Keratinocyte (primary cell): Measurements from ENCODE around the gene WEE2. TPM values are rescaled to one million over a fixed set of nuclear protein-coding genes. Genes with fewer than 3 reads are reported as not detected.

Source experiments
- DNase-seq: peaks from one replicate; pipeline ENCODE4 v3.0.0-alpha.2; 2011; ENCODE audit warnings: low read depth, missing footprints, low spot score
- FAIRE-seq: peaks from 2 replicates; lab custom pipeline; 2011; peaks lifted over from hg19 to GRCh38; lab: Jason Lieb, UNC
- H2AFZ ChIP-seq: 2 replicates; pipeline ENCODE4 v1.6.0; 2012; ENCODE audit warnings: low read length, control low read depth, inconsistent platforms; ENCODE audit not compliant: control insufficient read depth
- H3K27ac ChIP-seq: 2 replicates; pipeline ENCODE4 v1.5.1; 2011; ENCODE audit warnings: low read length; ENCODE audit not compliant: control insufficient read depth, insufficient read depth
- H3K27me3 ChIP-seq: 3 replicates; pipeline ENCODE4 v1.6.0; 2011; ENCODE audit warnings: low read length; ENCODE audit not compliant: control insufficient read depth, insufficient read depth; ENCODE audit errors: extremely low read depth
- H3K36me3 ChIP-seq, 2 experiments: 2 replicates in 1 of 2; 3 replicates in 1 of 2; pipeline ENCODE4 v1.5.1; 2011; ENCODE audit warnings: low read length in 2 of 2, mild to moderate bottlenecking in 1 of 2; ENCODE audit not compliant: control insufficient read depth in 2 of 2, insufficient read depth in 2 of 2; ENCODE audit errors: extremely low read depth in 1 of 2
- H3K4me1 ChIP-seq: 3 replicates; pipeline ENCODE4 v1.5.1; 2011; ENCODE audit warnings: low read length; ENCODE audit not compliant: control insufficient read depth, insufficient read depth; ENCODE audit errors: extremely low read depth
- H3K4me2 ChIP-seq: 3 replicates; pipeline ENCODE4 v1.6.0; 2011; ENCODE audit warnings: low read depth, low read length; ENCODE audit not compliant: control insufficient read depth, insufficient read depth; ENCODE audit errors: extremely low read depth
- H3K4me3 ChIP-seq, 3 experiments: fragments of 200-600 bp in 1 of 3; sonication (generic) in 1 of 3; 2 replicates in 2 of 3; 3 replicates in 1 of 3; pipeline ENCODE4 v1.5.1; 2011 to 2016; ENCODE audit warnings: low read length in 3 of 3, mild to moderate bottlenecking in 3 of 3, control low read depth in 2 of 3, inconsistent platforms in 1 of 3, low read depth in 1 of 3, mixed read lengths in 1 of 3, mixed run types in 1 of 3, moderate library complexity in 1 of 3; ENCODE audit not compliant: control insufficient read depth in 2 of 3, insufficient read depth in 2 of 3; ENCODE audit errors: extremely low read depth in 1 of 3
- H3K79me2 ChIP-seq: 2 replicates; pipeline ENCODE4 v1.6.0; 2012; ENCODE audit warnings: low read length; ENCODE audit not compliant: control insufficient read depth, insufficient read depth
- H3K9ac ChIP-seq: 3 replicates; pipeline ENCODE4 v1.6.0; 2011; ENCODE audit warnings: low read length; ENCODE audit not compliant: control insufficient read depth, insufficient read depth; ENCODE audit errors: extremely low read depth
- H3K9me1 ChIP-seq: 3 replicates; pipeline ENCODE4 v1.6.0; 2011; ENCODE audit warnings: low read length; ENCODE audit not compliant: control insufficient read depth, insufficient read depth; ENCODE audit errors: extremely low read depth
- H3K9me3 ChIP-seq: 2 replicates; pipeline ENCODE4 v1.5.1; 2012; ENCODE audit warnings: low read depth, low read length; ENCODE audit not compliant: control insufficient read depth
- H4K20me1 ChIP-seq: 3 replicates; pipeline ENCODE4 v1.6.0; 2011; ENCODE audit warnings: low read length; ENCODE audit not compliant: control insufficient read depth, insufficient read depth; ENCODE audit errors: extremely low read depth
- EZH2 ChIP-seq: IDR thresholded peaks from one replicate; pipeline ENCODE4 v1.6.1; 2012; ENCODE audit warnings: inconsistent platforms, mild to moderate bottlenecking, low read length, moderate library complexity
- dilution Hi-C: fragments of 300-500 bp; cut with MboI; formaldehyde crosslinking; loops from one replicate; pipeline ENCODE4 v1.7.0; 2020; ENCODE audit warnings: low sequenced_read_pairs; ENCODE audit not compliant: extremely low pct_ligation_motif_present
- polyA minus RNA-seq, 3 experiments: library from RNA; depleted of rRNA, polyadenylated mRNA; stranded (reverse); fragments of >200 nt; gene quantifications; 1 replicate in 1 of 3; 2 replicates in 1 of 3; 3 replicates in 1 of 3; pipeline ENCODE4 v1.2.3, GENCODE V29; 2011
- polyA plus RNA-seq, 5 experiments: library from polyadenylated mRNA; depleted of rRNA in 3 of 5; stranded (reverse) in 3 of 5; stranded (forward) in 1 of 5; unstranded in 1 of 5; fragments of >200 nt; gene quantifications; 1 replicate in 1 of 5; 2 replicates in 3 of 5; 3 replicates in 1 of 5; pipeline versions ENCODE4 v1.2.1 to v1.2.3, GENCODE V29; 2011 to 2012; ENCODE audit warnings: missing spikeins in 2 of 5, low read depth in 1 of 5, low replicate concordance in 1 of 5
- TF ChIP-seq, protein P1 (sequence below), 3 experiments: IDR thresholded peaks in 1 of 3; conservative IDR thresholded peaks in 1 of 3; optimal IDR thresholded peaks in 1 of 3; 2 replicates in 2 of 3; 3 replicates in 1 of 3; pipeline versions ENCODE3 to v1.5.1; 2011; ENCODE audit warnings: low read length in 3 of 3, mild to moderate bottlenecking in 3 of 3, moderate library complexity in 2 of 3, control low read depth in 1 of 3, inconsistent platforms in 1 of 3; ENCODE audit not compliant: insufficient read depth in 2 of 3; ENCODE audit errors: extremely low read depth in 1 of 3

The WEE2 gene
- polyA plus RNA-seq (not detected in 3 replicates), polyA minus RNA-seq (not detected in 3 replicates)
- 0.09 TPM for polyA plus RNA-seq (2011; ENCODE audit: low read depth)
- polyA plus RNA-seq (2011; cell fraction: cytosol; rRNA removed), result not detected in 2 replicates
- not detected in 2 replicates for polyA plus RNA-seq (2011; cell fraction: nucleus; rRNA removed)
- not detected in 2 replicates for polyA plus RNA-seq (2012; ENCODE audit: low replicate concordance)
- polyA minus RNA-seq (2011; cell fraction: cytosol; rRNA and poly(A)+ RNA removed), result not detected
- polyA minus RNA-seq (2011; cell fraction: nucleus; rRNA and poly(A)+ RNA removed), result not detected in 2 replicates

GRCh38 chr7:141708351-141708750 lies at the start of gene WEE2:
Gene WEE2 (plus strand): TSS chr7:141708353. CDS start chr7:141708759, 406 bp downstream.
- Histone ChIP-seq H3K9me3 (no peaks in the 10 kb centered on the region), H3K27me3 (no peaks in the 10 kb centered on the region), H3K4me2 (no peak within 1 kb of the TSS), H3K79me2 (no peaks in the 10 kb centered on the region), H3K9me1 (no peaks in the 10 kb centered on the region), H3K9ac (no peak within 1 kb of the TSS), H3K27ac (no peak within 1 kb of the TSS), H2AFZ (no peak within 1 kb of the TSS), H3K4me1 (peaks cover 6% of the 10 kb centered on the region), H3K36me3 (no peaks in the 10 kb centered on the region), H3K4me3 (no peak within 1 kb of the TSS), H4K20me1 (no peaks in the 10 kb centered on the region)
- DNase-seq (no peak), FAIRE-seq (no peak)
- TF ChIP-seq, protein P1, sequence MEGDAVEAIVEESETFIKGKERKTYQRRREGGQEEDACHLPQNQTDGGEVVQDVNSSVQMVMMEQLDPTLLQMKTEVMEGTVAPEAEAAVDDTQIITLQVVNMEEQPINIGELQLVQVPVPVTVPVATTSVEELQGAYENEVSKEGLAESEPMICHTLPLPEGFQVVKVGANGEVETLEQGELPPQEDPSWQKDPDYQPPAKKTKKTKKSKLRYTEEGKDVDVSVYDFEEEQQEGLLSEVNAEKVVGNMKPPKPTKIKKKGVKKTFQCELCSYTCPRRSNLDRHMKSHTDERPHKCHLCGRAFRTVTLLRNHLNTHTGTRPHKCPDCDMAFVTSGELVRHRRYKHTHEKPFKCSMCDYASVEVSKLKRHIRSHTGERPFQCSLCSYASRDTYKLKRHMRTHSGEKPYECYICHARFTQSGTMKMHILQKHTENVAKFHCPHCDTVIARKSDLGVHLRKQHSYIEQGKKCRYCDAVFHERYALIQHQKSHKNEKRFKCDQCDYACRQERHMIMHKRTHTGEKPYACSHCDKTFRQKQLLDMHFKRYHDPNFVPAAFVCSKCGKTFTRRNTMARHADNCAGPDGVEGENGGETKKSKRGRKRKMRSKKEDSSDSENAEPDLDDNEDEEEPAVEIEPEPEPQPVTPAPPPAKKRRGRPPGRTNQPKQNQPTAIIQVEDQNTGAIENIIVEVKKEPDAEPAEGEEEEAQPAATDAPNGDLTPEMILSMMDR (optimal IDR thresholded peaks at IDR 0.05 in 1 of 3, IDR thresholded peaks at IDR 0.05 in 1 of 3, conservative IDR thresholded peaks at IDR 0.05 in 1 of 3; ENCODE audit: extremely low read depth in 1 of 3, insufficient read depth in 2 of 3, low read length in 3 of 3), result no peak
- TF ChIP-seq EZH2, result no peak
- dilution Hi-C loops, result no loop called here

GRCh38 chr7:141659501-141659900 lies 48.7 kb upstream of the WEE2 start:
- Histone ChIP-seq H3K36me3 (peaks cover 2 to 13% of the 10 kb centered on the region in 2 experiments), H3K4me3 (no peak overlapping the region), H3K4me1 (peaks cover 4% of the 10 kb centered on the region), H3K27me3 (no peaks in the 10 kb centered on the region), H3K9ac (no peak overlapping the region), H3K27ac (no peak overlapping the region), H3K79me2 (no peaks in the 10 kb centered on the region), H3K9me3 (no peaks in the 10 kb centered on the region), H3K9me1 (no peaks in the 10 kb centered on the region), H4K20me1 (no peaks in the 10 kb centered on the region), H2AFZ (no peak overlapping the region), H3K4me2 (no peak overlapping the region)
- DNase-seq, result no peak
- TF ChIP-seq, protein P1 (optimal IDR thresholded peaks at IDR 0.05 in 1 of 3, IDR thresholded peaks at IDR 0.05 in 1 of 3, conservative IDR thresholded peaks at IDR 0.05 in 1 of 3; ENCODE audit: extremely low read depth in 1 of 3, insufficient read depth in 2 of 3, low read length in 3 of 3), result no peak
- TF ChIP-seq EZH2, result no peak
- dilution Hi-C loops, result no loop called here
- no peak for FAIRE-seq
